ENCODE data around the gene SUMF2.
"Not testable (repeated sequence)": the region's sequence is repeated elsewhere in the genome, so short reads cannot be mapped to it uniquely, and the experiment has no call there.

SUMF2 gene

DNA sequence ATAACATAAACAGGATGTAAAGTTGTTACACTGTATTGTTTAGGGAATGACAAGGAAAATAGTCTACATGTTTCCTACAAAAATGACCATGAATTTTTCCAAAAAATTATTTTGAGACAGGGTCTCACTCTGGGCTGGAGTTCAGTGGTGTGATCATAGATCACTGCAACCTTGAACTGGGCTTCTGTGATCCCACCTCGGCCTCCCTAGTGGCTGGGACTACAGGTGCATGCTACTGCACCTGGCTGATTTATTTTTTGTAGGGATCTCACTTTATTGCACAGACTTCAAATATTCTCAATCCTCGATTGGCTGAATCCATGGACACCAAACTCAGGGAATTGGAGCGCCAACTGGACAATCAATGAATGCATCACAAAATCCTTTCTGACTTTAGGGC, 35.6 kb downstream of the SUMF2 start:
- Histone ChIP-seq H3K27me3 (no peaks in the 10 kb centered on the region), H3K36me3 (peaks cover 64% of the 10 kb centered on the region), H3K9me3 (no peaks in the 10 kb centered on the region), H3K4me1 (ENCODE audit: control insufficient read depth in 1 of 2, insufficient read depth in 1 of 2, low read depth in 1 of 2, low read length in 1 of 2) (no peaks in the 10 kb centered on the region), H3K27ac (no peak overlapping the region), H3K4me3 (ENCODE audit: low read depth in 1 of 2, low read length in 1 of 2) (no peak overlapping the region)
- TF ChIP-seq, protein P1, sequence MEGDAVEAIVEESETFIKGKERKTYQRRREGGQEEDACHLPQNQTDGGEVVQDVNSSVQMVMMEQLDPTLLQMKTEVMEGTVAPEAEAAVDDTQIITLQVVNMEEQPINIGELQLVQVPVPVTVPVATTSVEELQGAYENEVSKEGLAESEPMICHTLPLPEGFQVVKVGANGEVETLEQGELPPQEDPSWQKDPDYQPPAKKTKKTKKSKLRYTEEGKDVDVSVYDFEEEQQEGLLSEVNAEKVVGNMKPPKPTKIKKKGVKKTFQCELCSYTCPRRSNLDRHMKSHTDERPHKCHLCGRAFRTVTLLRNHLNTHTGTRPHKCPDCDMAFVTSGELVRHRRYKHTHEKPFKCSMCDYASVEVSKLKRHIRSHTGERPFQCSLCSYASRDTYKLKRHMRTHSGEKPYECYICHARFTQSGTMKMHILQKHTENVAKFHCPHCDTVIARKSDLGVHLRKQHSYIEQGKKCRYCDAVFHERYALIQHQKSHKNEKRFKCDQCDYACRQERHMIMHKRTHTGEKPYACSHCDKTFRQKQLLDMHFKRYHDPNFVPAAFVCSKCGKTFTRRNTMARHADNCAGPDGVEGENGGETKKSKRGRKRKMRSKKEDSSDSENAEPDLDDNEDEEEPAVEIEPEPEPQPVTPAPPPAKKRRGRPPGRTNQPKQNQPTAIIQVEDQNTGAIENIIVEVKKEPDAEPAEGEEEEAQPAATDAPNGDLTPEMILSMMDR (IDR thresholded peaks at IDR 0.05) = no peak

DNA sequence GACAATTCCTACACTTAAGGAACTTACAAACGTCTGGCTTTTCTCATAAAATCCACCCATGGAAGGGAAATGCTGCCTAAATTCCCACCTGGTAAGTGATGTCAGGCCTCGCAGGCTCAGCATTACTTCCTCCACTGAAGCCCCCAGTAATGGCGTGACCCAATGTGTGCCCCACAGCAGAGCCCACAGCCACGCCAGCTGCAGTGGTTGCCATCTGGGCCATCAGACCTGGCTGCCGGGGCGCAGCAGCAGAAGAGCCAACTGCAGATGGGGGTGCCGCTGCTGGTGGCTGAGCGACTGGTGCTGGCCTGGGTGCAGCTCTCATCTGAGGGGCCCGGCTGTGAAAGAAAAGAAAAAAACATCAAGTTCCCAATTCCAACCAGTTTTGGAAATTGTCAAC, 40.1 kb downstream of the SUMF2 start:
- not testable (repeated sequence) for H3K27ac ChIP-seq; H3K9me3 ChIP-seq; H3K4me3 ChIP-seq (ENCODE audit: low read depth in 1 of 2, low read length in 1 of 2)
- Histone ChIP-seq H3K4me1 (ENCODE audit: control insufficient read depth in 1 of 2, insufficient read depth in 1 of 2, low read depth in 1 of 2, low read length in 1 of 2) (peaks cover 18 to 23% of the 10 kb centered on the region in 2 experiments), H3K27me3 (peaks cover 14% of the 10 kb centered on the region), H3K36me3 (peaks cover 52% of the 10 kb centered on the region)

DNA sequence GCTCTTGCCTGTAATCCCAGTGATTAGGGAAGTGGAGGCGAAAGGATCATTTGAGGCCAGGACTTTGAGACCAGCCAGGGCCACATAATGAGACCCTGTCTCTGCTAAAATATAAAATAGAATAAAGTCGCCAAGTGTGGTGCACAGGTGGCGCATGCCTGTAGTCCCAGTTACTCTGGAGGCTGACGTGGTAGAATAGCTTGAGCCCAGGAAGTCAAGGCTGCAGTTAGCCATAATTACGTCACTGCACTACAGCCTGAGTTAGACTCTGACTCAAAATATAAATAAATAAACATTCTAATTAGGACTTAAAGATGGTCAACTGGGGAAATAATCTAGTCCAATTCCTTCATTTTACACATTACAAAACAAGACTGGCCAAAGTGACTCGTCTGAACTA, 41.4 kb downstream of the SUMF2 start:
- H3K4me1 ChIP-seq (ENCODE audit: control insufficient read depth in 1 of 2, insufficient read depth in 1 of 2, low read depth in 1 of 2, low read length in 1 of 2) = peaks cover 18 to 23% of the 10 kb centered on the region in 2 experiments

DNA sequence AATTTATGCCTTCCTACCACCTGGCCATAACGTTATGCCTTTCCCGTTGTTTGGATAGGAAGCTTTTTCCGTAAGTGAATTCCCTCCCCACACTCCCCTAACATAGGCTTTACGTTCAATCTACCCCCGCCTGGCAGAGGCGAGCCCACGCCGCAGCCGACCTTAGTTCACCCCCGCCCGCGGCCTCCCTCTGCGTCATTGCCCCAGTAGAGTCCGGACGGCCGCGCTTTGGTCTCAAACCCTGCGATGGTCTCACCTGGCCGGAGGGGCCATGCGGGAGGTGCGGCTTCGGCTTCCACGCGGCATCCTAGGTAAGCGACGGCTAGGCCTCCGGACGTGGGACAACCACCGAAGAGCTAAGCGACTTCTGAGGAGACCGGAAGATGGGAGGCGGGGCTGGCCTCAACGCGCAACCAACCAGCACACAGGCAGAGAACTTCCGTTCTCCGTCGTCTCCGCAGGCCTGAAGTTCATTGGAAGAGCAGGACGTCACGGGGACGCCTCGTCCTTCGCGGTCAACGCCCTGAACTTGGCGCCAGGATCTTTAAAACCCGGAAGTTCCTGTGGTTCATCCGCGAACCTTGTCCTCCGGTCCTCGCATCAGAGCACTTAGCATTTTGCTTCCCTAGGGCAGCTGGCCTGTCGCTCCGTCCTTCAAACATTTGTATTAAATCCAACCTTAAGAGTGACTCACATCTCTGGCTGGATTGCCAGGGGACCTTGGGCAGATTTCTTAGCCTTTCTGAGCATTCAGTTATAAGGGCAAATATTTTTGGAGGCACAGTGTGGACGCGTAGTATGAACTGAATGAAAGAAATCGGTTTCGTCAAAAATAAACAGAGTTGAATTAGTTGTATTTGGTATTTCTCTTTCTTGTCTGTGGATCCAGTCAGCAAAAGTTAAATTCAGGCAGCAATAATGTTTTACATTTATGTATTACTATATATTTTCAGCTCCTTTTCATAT, 42.3 kb downstream of the SUMF2 start, which contains the start of gene CHCHD2:
TSS of gene CHCHD2 (minus strand) at position 369 of the 966 bp plus-strand sequence. CDS start at position 306, 63 bp downstream.
- peaks cover 18 to 23% of the 10 kb centered on the region in 2 experiments for H3K4me1 ChIP-seq (ENCODE audit: control insufficient read depth in 1 of 2, insufficient read depth in 1 of 2, low read depth in 1 of 2, low read length in 1 of 2)
- peak within 1 kb of the TSS; percentile 76 to 84 for H3K4me3 ChIP-seq (ENCODE audit: low read depth in 1 of 2, low read length in 1 of 2)
- H3K27ac ChIP-seq = peak within 1 kb of the TSS; percentile 87
- H3K36me3 ChIP-seq = peaks cover 30% of the 10 kb centered on the region
- no peaks in the 10 kb centered on the region for H3K9me3 ChIP-seq
- TF ChIP-seq, protein P1 (IDR thresholded peaks at IDR 0.05) = peak; percentile 12
- H3K27me3 ChIP-seq = peaks cover 32% of the 10 kb centered on the region

More for the DNA sequence above, 41.4 kb downstream of the SUMF2 start:
- Histone ChIP-seq H3K9me3 (no peaks in the 10 kb centered on the region), H3K27me3 (peaks cover 25% of the 10 kb centered on the region), H3K4me3 (ENCODE audit: low read depth in 1 of 2, low read length in 1 of 2) (peak overlapping the region; percentile 76 to 84), H3K36me3 (peaks cover 39% of the 10 kb centered on the region), H3K27ac (peak overlapping the region; percentile 87)
- TF ChIP-seq, protein P1 (IDR thresholded peaks at IDR 0.05) = no peak

DNA sequence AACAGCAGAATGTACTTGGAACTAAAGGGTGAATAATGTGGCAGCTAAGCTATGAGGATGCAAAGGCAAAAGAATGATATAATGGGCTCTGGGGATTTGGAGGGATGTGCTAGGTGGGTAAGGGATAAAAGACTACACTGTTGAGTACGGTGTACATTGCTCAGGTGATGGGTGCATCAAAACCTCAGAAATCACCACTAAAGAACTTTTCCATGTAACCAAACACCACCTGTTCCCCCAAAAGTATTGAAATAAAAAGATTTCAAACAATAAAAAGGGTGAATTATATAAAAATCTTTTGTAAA, 43.8 kb downstream of the SUMF2 start:
- Histone ChIP-seq H3K27me3 (peaks cover 45% of the 10 kb centered on the region), H3K4me1 (ENCODE audit: control insufficient read depth in 1 of 2, insufficient read depth in 1 of 2, low read depth in 1 of 2, low read length in 1 of 2) (peaks cover 18 to 23% of the 10 kb centered on the region in 2 experiments), H3K27ac (no peak overlapping the region), H3K9me3 (no peaks in the 10 kb centered on the region), H3K36me3 (peaks cover 15% of the 10 kb centered on the region), H3K4me3 (ENCODE audit: low read depth in 1 of 2, low read length in 1 of 2) (peak overlapping the region in 1 of 2 experiments; percentile 84)
- TF ChIP-seq, protein P1 (IDR thresholded peaks at IDR 0.05) = no peak

DNA sequence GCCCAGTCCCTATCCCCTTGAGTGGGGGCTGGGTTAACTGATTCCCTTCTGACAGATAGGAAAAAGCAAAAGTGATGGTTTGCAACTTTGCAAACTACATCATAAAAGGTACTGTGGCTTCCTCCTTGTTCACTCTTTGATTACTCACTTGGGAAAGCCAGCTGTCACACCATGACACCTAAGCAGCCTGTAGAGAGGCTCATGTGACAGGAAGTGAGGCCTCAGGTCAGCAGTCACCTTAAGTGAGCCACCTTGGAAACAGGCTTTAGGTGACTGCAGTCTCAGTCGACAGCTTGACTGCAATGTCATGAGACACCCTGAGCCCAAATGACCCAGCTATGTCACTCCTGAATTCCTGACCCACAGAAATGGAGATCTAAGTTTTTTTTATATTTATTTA, 46.5 kb downstream of the SUMF2 start:
- no peak overlapping the region for H3K27ac ChIP-seq
- H3K4me1 ChIP-seq (ENCODE audit: control insufficient read depth in 1 of 2, insufficient read depth in 1 of 2, low read depth in 1 of 2, low read length in 1 of 2) = peaks cover 9 to 16% of the 10 kb centered on the region in 2 experiments
- H3K4me3 ChIP-seq (ENCODE audit: low read depth in 1 of 2, low read length in 1 of 2) = no peak overlapping the region
- H3K36me3 ChIP-seq = no peaks in the 10 kb centered on the region
- peaks cover 69% of the 10 kb centered on the region for H3K27me3 ChIP-seq
- H3K9me3 ChIP-seq = no peaks in the 10 kb centered on the region
- TF ChIP-seq, protein P1 (IDR thresholded peaks at IDR 0.05) = no peak

DNA sequence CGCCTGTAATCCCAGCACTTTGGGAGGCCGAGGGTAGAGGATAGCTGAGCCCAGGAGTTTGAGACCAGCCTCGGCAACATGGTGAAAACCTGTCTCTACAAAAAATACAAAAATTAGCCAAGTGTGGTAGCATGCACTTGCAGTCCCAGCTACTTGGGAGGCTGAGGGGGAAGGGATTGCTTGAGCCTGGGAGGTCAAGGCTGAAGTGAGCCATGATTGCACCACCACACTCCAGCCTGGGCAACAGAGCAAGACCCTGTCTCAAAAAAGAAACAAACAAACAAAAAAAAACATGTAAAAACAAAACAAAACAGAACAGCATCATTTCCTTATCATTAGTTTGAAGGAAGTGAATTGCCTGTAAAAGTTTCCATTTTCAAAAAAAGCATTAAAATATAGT, 48.2 kb downstream of the SUMF2 start:
- H3K4me3 ChIP-seq (ENCODE audit: low read depth in 1 of 2, low read length in 1 of 2); H3K36me3 ChIP-seq; H3K9me3 ChIP-seq; H3K4me1 ChIP-seq (ENCODE audit: control insufficient read depth in 1 of 2, insufficient read depth in 1 of 2, low read depth in 1 of 2, low read length in 1 of 2); H3K27ac ChIP-seq: not testable (repeated sequence)
- H3K27me3 ChIP-seq = peaks cover 85% of the 10 kb centered on the region

Data from neutrophil (primary cell).